GM12878 (cell line): Measurements from ENCODE around the gene CARS2. TPM values are rescaled to one million over a fixed set of nuclear protein-coding genes. Genes with fewer than 3 reads are reported as not detected.

Experiments used
- ATAC-seq: fragments of 200-7000 bp; cut with Tn5 transposase; 3 replicates; pipeline ENCODE4 v1.9.1; 2020; ENCODE audit warnings: mild to moderate bottlenecking, moderate library complexity
- BruUV-seq: library from RNA; stranded (reverse); fragments of 400-500 nt; replicated peaks from 2 replicates; lab custom pipeline; 2021; lab: Mats Ljungman, UMichigan
- CTCF ChIA-PET: fragments of 300-600 bp; sonication (Branson Sonifier 250); formaldehyde crosslinking; extraction: SDS; loops from one replicate; lab custom pipeline; 2021; ENCODE audit warnings: inconsistent platforms; lab: Yijun Ruan, JAX
- POLR2A ChIA-PET: fragments of 350-600 bp; formaldehyde crosslinking; extraction: SDS; loops from one replicate; lab custom pipeline; 2021; ENCODE audit warnings: inconsistent platforms; lab: Charles Lee
- RAD21 ChIA-PET: fragments of 300-600 bp; sonication (Branson Sonifier 250); formaldehyde crosslinking; loops from one replicate; lab custom pipeline; 2023; ENCODE audit warnings: antibody characterized with exemption; ENCODE audit not compliant: unreplicated experiment; lab: Charles Lee
- SMC1A ChIA-PET: fragments of 300-600 bp; sonication (Branson Sonifier 250); formaldehyde crosslinking; loops from one replicate; lab custom pipeline; 2023; ENCODE audit not compliant: unreplicated experiment, uncharacterized antibody; lab: Charles Lee
- DNase-seq: peaks from one replicate; pipeline ENCODE4 v3.0.0-alpha.2; 2011; ENCODE audit warnings: low read depth, low spot score
- FAIRE-seq: peaks from 3 replicates; lab custom pipeline; 2011; peaks lifted over from hg19 to GRCh38; lab: Jason Lieb, UNC
- H2AFZ ChIP-seq: 2 replicates; pipeline ENCODE4 v1.6.0; 2011; ENCODE audit warnings: low read depth, low read length, control low read depth; ENCODE audit not compliant: control insufficient read depth
- H3K27ac ChIP-seq: 2 replicates; pipeline ENCODE4 v1.5.1; 2011; ENCODE audit warnings: control low read depth; ENCODE audit not compliant: control insufficient read depth, insufficient read depth
- H3K27me3 ChIP-seq, 2 experiments: replicated peaks in 1 of 2; 2 replicates each; pipeline versions ENCODE4 v1.6.0 to v1.6.1; 2011; ENCODE audit warnings: low read length in 1 of 2; ENCODE audit not compliant: control insufficient read depth in 2 of 2, insufficient read depth in 2 of 2
- H3K36me3 ChIP-seq, 2 experiments: 2 replicates each; pipeline ENCODE4 v1.5.1; 2011; ENCODE audit warnings: low read length in 1 of 2; ENCODE audit not compliant: control insufficient read depth in 2 of 2, insufficient read depth in 2 of 2
- H3K4me1 ChIP-seq: 2 replicates; pipeline ENCODE4 v1.6.1; 2011; ENCODE audit warnings: mild to moderate bottlenecking, low read length, moderate library complexity, mixed read lengths; ENCODE audit not compliant: control insufficient read depth, insufficient read depth
- H3K4me2 ChIP-seq: 2 replicates; pipeline ENCODE4 v1.6.0; 2011; ENCODE audit warnings: control low read depth; ENCODE audit not compliant: control insufficient read depth, insufficient read depth
- H3K4me3 ChIP-seq: fragments of 200-600 bp; sonication (generic); 2 replicates; pipeline ENCODE4 v1.5.1; 2016
- H3K79me2 ChIP-seq: 2 replicates; pipeline ENCODE4 v1.6.0; 2011; ENCODE audit warnings: low read length; ENCODE audit not compliant: control insufficient read depth, insufficient read depth
- H3K9ac ChIP-seq: 2 replicates; pipeline ENCODE4 v1.8.0; 2011; ENCODE audit warnings: low read length, control low read depth, mixed read lengths; ENCODE audit not compliant: control insufficient read depth, insufficient read depth
- H3K9me3 ChIP-seq: replicated peaks from 3 replicates; pipeline ENCODE4 v1.5.1; 2011; ENCODE audit warnings: mild to moderate bottlenecking, low read length; ENCODE audit not compliant: control insufficient read depth, insufficient read depth
- H4K20me1 ChIP-seq: 2 replicates; pipeline ENCODE4 v1.6.0; 2011; ENCODE audit not compliant: control insufficient read depth, insufficient read depth
- ASH2L ChIP-seq: fragments of 300-600, 200-600 bp; sonication (generic); IDR thresholded peaks from 2 replicates; pipeline ENCODE4 v1.6.1; 2017; ENCODE audit warnings: low read depth, mild to moderate bottlenecking, borderline replicate concordance
- FOS ChIP-seq: IDR thresholded peaks from 3 replicates; pipeline ENCODE4 v1.6.1; 2011; ENCODE audit warnings: borderline replicate concordance; ENCODE audit not compliant: insufficient read length; ENCODE audit errors: extremely low read depth
- FOXM1 ChIP-seq: IDR thresholded peaks from 2 replicates; pipeline ENCODE4 v1.6.1; 2012; ENCODE audit warnings: low read depth, mild to moderate bottlenecking, inconsistent platforms, low read length, moderate library complexity
- HSF1 ChIP-seq: fragments of 150-350 bp; IDR thresholded peaks from 2 replicates; pipeline ENCODE4 v1.6.1; 2014; ENCODE audit warnings: mild to moderate bottlenecking, low read depth, low read length
- IRF4 ChIP-seq: IDR thresholded peaks from 2 replicates; pipeline ENCODE4 v1.6.1; 2011; ENCODE audit warnings: low read depth, low read length
- MXI1 ChIP-seq: fragments of 150-350 bp; IDR thresholded peaks from 2 replicates; pipeline ENCODE4 v1.6.1; 2011; ENCODE audit warnings: low read depth, mild to moderate bottlenecking, inconsistent platforms, low read length, improper control_type of control experiment
- RAD21 ChIP-seq: IDR thresholded peaks from 2 replicates; pipeline ENCODE4 v1.6.1; 2011; ENCODE audit warnings: mild to moderate bottlenecking, low read depth, low read length, moderate library complexity; ENCODE audit not compliant: insufficient read depth
- SMAD5 ChIP-seq: IDR thresholded peaks from 2 replicates; pipeline ENCODE4 v1.6.1; 2016; ENCODE audit warnings: antibody characterized with exemption, low read depth
- SREBF1 ChIP-seq: IDR thresholded peaks from 2 replicates; pipeline ENCODE4 v1.6.1; 2012; ENCODE audit warnings: mild to moderate bottlenecking, low read length
- WGBS: methylation state at CpG from one replicate; pipeline ENCODE4 v1.1.6; 2016; ENCODE audit warnings: low lambda C conversion rate; ENCODE audit not compliant: insufficient replicate concordance, insufficient coverage; ENCODE audit errors: missing lambda C conversion rate; 5-methylcytosine and 5-hydroxymethylcytosine counted together
- in situ Hi-C: fragments of 300-500 bp; cut with MboI; formaldehyde crosslinking; loops from 9 replicates; pipeline ENCODE4 v1.14.3; 2018; ENCODE audit warnings: mixed read lengths
- intact Hi-C: fragments of 100-400 bp; cut with micrococcal nuclease; formaldehyde crosslinking; loops from one replicate; pipeline ENCODE4 v1.14.2; 2022; ENCODE audit not compliant: unreplicated experiment
- polyA plus RNA-seq, 11 experiments: library from polyadenylated mRNA; depleted of rRNA in 4 of 11; unstranded in 6 of 11; stranded (reverse) in 5 of 11; fragments of >200 nt; fragmentation: Nextera tagmentation in 4 of 11; fragmentation: Illumina TruSeq in 1 of 11; extraction: Ambion mirVana in 4 of 11; extraction: Trizol in 1 of 11; gene quantifications; 1 replicate in 1 of 11; 2 replicates in 10 of 11; pipeline versions ENCODE4 v1.2.1 to v1.2.3, GENCODE V29; 2011 to 2016; ENCODE audit warnings: inconsistent platforms in 2 of 11, missing spikeins in 2 of 11, low read depth in 1 of 11
- total RNA-seq, 4 experiments: library from RNA; depleted of rRNA in 3 of 4; stranded (reverse); fragments of >200 nt in 3 of 4; fragmentation: Illumina TruSeq in 1 of 4; extraction: Trizol in 1 of 4; gene quantifications; 2 replicates each; pipeline versions ENCODE4 v1.2.1 to v1.2.3, GENCODE V29; 2013 to 2021
- TF ChIP-seq, protein P1 (sequence below): IDR thresholded peaks from 2 replicates; pipeline ENCODE4 v1.6.1; 2012; ENCODE audit warnings: mild to moderate bottlenecking, low read depth, low read length
- TF ChIP-seq, protein P2 (sequence below): fragments of 450-650 bp; IDR thresholded peaks from 2 replicates; pipeline ENCODE4 v1.6.1; 2016; ENCODE audit warnings: mild to moderate bottlenecking

Gene CARS2
- total and polyA plus RNA-seq, 10 of the 15 experiments (the other 5 are each of a cell fraction or from before 2014, with no cell fraction given), result 4.2 to 101 (median 61.5) TPM

DNA sequence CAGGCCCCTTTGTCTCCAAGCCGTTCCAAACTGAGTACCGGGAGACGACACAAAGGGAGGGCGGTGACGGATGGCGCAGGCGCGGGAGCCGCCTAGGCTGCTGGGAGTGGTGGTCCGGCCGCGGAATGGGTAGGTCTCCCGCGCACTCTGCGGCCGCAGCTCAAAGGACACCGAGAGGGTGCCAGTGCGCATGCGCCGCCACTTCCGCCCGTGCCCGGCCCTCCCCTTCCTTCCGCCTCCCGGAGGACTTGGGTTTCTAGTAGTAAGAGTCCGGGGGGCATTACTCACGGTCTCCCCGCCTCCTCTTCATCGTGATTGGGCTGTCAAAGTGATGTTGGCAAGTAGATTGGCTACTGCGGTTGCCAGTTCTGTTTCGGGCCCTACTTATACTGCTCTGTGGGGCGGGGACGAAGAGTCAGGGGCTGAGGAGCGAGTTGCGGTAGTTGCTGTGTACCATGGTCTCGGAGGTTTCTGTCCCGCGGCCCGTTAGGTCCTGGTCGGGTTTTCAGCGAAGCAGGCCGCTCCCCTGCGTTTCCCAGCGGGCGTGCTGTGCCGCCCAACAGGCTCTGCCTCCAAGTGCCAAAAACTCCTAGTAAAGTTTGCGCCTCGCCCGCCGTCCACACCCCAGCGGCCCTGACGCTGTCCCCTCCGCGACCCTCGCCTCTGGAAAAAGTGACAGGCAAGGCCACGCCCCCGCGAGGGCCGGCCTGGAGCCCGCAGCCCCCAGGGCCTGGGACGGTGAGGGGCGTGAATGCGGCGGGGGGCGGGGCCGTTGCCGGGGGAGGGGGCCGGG lies 7.1 kb upstream of the CARS2 start:
- no TSS peak for BruUV-seq
- Histone ChIP-seq H3K79me2 (peaks cover 36% of the 10 kb centered on the region), H3K4me2 (peak overlapping the region; percentile 94), H3K27ac (peak overlapping the region; percentile 91), H3K4me3 (peak overlapping the region; percentile 95), H2AFZ (peak overlapping the region; percentile 88), H3K9ac (peak overlapping the region; percentile 95), H4K20me1 (no peaks in the 10 kb centered on the region; the same call in 1 of the 2 replicates), H3K4me1 (peaks cover 5% of the 10 kb centered on the region), H3K36me3 (no peaks in the 10 kb centered on the region), H3K9me3 (no peaks in the 10 kb centered on the region), H3K27me3 (no peaks in the 10 kb centered on the region)
- CTCF ChIA-PET, result interaction anchor here (0.6 to 1.7 kb wide), 3 partner anchors 106 to 257 kb away, joined by 3 to 5 read pairs (median 3); partner anchors contain the start of gene ANKRD10
- FAIRE-seq (peak; percentile 98), ATAC-seq (peak; percentile 68), DNase-seq (peak; percentile 98)
- RAD21 ChIA-PET, result interaction anchor here (0.9 to 2.3 kb wide), 6 partner anchors 11 to 257 kb away, joined by 3 to 17 read pairs (median 4); partner anchors contain the start of genes ANKRD10 and NAXD
- in situ Hi-C loops (no loop called here), intact Hi-C loops (loop anchor here (2.0 to 10.0 kb wide), 5 partner anchors 121 to 588 kb away; partner anchors contain the start of gene ANKRD10)
- whole genome bisulfite sequencing, result 2% methylated on average over 54 of the region's 68 CpGs
- SMC1A ChIA-PET, result interaction anchor here (0.6 to 1.8 kb wide), 8 partner anchors 30 to 549 kb away, joined by 3 to 6 read pairs (median 4); partner anchors contain the start of gene NAXD
- POLR2A ChIA-PET, result interaction anchor here (1.0 to 2.2 kb wide), 6 partner anchors 10 to 257 kb away, joined by 3 to 16 read pairs (median 6); partner anchors contain the start of genes NAXD and RAB20
- TF ChIP-seq HSF1 (0 out of 2 replicates have a peak, but pooled peaks have one; percentile 49), FOXM1 (no peak), RAD21 (no peak), IRF4 (0 out of 2 replicates have a peak, but pooled peaks have one; percentile 17), SREBF1 (no peak), ASH2L (no peak), FOS (peak; percentile 97), MXI1 (no peak), SMAD5 (peak; percentile 98)
- TF ChIP-seq, protein P1, sequence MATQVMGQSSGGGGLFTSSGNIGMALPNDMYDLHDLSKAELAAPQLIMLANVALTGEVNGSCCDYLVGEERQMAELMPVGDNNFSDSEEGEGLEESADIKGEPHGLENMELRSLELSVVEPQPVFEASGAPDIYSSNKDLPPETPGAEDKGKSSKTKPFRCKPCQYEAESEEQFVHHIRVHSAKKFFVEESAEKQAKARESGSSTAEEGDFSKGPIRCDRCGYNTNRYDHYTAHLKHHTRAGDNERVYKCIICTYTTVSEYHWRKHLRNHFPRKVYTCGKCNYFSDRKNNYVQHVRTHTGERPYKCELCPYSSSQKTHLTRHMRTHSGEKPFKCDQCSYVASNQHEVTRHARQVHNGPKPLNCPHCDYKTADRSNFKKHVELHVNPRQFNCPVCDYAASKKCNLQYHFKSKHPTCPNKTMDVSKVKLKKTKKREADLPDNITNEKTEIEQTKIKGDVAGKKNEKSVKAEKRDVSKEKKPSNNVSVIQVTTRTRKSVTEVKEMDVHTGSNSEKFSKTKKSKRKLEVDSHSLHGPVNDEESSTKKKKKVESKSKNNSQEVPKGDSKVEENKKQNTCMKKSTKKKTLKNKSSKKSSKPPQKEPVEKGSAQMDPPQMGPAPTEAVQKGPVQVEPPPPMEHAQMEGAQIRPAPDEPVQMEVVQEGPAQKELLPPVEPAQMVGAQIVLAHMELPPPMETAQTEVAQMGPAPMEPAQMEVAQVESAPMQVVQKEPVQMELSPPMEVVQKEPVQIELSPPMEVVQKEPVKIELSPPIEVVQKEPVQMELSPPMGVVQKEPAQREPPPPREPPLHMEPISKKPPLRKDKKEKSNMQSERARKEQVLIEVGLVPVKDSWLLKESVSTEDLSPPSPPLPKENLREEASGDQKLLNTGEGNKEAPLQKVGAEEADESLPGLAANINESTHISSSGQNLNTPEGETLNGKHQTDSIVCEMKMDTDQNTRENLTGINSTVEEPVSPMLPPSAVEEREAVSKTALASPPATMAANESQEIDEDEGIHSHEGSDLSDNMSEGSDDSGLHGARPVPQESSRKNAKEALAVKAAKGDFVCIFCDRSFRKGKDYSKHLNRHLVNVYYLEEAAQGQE, result no peak
- TF ChIP-seq, protein P2, sequence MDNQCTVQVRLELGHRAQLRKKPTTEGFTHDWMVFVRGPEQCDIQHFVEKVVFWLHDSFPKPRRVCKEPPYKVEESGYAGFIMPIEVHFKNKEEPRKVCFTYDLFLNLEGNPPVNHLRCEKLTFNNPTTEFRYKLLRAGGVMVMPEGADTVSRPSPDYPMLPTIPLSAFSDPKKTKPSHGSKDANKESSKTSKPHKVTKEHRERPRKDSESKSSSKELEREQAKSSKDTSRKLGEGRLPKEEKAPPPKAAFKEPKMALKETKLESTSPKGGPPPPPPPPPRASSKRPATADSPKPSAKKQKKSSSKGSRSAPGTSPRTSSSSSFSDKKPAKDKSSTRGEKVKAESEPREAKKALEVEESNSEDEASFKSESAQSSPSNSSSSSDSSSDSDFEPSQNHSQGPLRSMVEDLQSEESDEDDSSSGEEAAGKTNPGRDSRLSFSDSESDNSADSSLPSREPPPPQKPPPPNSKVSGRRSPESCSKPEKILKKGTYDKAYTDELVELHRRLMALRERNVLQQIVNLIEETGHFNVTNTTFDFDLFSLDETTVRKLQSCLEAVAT, result peak; percentile 91
